GM08714 (cell line): Measurements from ENCODE around the gene FERMT1.

Experiments
- H3K4me3 ChIP-seq: fragments of 200-500 bp; sonication (Bioruptor generic); 2 replicates; pipeline ENCODE4 v1.5.1; 2014; ENCODE audit warnings: mild to moderate bottlenecking, low read length, inconsistent platforms
- ZNF274 ChIP-seq: IDR thresholded peaks from 2 replicates; pipeline ENCODE4 v1.6.1; 2012; ENCODE audit warnings: mild to moderate bottlenecking, low read depth, low read length

The FERMT1 gene, protein sequence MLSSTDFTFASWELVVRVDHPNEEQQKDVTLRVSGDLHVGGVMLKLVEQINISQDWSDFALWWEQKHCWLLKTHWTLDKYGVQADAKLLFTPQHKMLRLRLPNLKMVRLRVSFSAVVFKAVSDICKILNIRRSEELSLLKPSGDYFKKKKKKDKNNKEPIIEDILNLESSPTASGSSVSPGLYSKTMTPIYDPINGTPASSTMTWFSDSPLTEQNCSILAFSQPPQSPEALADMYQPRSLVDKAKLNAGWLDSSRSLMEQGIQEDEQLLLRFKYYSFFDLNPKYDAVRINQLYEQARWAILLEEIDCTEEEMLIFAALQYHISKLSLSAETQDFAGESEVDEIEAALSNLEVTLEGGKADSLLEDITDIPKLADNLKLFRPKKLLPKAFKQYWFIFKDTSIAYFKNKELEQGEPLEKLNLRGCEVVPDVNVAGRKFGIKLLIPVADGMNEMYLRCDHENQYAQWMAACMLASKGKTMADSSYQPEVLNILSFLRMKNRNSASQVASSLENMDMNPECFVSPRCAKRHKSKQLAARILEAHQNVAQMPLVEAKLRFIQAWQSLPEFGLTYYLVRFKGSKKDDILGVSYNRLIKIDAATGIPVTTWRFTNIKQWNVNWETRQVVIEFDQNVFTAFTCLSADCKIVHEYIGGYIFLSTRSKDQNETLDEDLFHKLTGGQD

GRCh38 chr20:6122873-6123648, at the start of gene FERMT1:
Gene FERMT1, minus strand, starts transcription at chr20:6123030. Its CDS starts 3,476 bp downstream, at chr20:6119554.
- H3K4me3 ChIP-seq = no peak within 1 kb of the TSS; the same call in 1 of the 2 replicates
- TF ChIP-seq ZNF274 = no peak

DNA sequence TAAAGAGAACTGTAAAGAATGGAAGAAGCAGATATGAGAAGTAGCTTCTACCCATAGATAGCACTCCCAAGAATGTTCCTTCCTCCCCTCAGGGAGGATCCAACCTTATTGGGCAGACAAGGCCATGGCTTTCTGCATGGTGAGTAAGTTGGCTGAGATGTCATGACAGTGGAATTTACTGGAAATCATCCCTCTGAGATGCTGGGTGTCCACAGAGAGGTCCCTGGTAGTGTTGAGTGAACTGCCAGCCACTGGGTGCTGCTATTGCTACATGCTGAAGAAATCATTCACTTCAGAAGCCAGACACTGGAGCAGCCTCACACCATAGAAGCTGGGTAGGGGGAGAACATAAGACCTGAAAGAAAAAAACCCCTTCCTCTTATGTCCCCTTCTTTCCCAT, 46.4 kb upstream of the FERMT1 start:
- H3K4me3 ChIP-seq = no peak overlapping the region
- TF ChIP-seq ZNF274 = no peak

DNA sequence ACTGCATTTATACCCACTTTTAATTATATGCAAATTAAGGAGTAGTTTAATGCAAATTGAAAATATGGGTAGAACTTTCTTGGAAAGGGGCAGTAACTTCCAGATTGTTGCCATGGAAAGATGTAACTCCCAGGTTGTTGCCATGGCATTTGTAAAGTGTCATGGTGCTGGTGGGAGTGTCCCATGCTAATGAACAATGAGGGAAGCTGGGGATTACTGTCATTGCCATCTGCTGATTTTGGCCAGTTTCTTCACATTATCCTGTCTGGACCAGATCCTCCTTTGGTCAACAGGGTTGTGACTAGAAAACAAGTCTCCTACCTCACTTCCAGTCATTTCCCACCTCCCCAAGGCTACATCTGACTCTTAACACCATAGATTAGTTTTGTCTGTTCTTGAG, 45.4 kb upstream of the FERMT1 start:
- TF ChIP-seq ZNF274 = no peak
- no peak overlapping the region for H3K4me3 ChIP-seq

- no peak for TF ChIP-seq ZNF274
- H3K4me3 ChIP-seq = no peak overlapping the region
These were observed 42.5 kb upstream of the FERMT1 start for GRCh38 chr20:6165346-6165745.

DNA sequence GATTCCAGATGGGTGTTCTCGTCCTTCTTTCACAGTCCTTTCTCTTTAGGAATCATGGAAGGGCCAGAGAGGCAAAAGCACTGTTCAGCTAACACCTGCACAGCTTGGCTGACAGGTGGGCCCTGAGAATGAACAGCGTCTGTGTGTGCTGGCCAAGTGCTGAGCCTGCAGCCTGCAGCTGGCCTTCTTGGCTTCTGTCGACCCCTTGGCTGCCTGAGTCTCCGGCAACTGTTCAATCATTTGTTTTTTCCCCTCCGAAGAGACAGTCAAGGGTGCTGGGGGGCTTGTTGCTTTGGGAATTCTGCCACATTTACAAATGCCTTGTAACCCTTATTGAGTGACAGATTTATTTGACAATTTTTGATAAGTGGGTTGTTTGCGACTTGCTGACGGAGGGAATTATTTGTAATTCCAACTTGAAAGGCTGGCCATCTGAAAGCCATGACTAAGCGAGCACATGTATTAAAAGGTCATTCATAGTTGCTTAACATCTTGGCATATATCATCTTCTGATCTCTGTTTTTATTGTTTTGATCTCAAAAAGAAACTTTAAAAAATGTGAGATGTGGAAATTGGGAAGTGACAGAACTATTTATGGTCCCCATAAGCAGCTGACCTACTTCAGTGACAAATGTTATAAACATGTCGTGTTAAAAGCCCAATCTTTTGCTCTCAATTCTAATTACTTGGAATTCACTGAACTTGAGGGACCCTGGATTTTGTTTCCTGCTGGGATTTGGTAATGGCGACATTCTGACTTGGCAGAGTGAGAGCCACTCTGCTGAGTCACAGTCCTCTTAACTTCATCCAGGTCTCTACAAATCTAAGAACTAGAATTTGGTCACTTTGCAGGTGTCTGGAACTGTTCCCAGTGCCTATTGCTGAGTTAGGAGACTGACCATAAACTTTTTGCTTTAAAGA, 41.9 kb upstream of the FERMT1 start:
- no peak for TF ChIP-seq ZNF274

DNA sequence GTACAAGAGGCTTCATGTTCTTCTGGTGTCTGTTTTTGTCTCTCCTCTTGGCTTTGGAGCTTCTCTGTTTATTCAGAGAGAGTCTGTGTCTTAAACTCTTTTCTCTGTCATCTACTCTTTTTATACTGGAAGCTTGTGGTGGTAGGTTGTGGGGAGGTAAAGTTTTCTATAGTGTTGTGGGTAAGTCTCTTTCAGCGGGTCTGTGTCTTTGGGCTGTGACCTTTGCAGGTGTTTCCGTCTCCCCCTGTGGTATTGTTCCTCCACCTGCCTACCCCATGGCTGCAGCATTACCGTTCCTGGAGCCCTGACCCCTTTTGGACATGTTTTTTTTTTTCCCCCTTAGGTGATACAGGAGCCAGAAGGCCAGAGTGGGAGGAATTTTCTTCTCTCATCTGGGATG, 37.9 kb upstream of the FERMT1 start:
- no peak overlapping the region for H3K4me3 ChIP-seq
- no peak for TF ChIP-seq ZNF274

More for the DNA sequence above, 41.9 kb upstream of the FERMT1 start:
- no peak overlapping the region for H3K4me3 ChIP-seq

DNA sequence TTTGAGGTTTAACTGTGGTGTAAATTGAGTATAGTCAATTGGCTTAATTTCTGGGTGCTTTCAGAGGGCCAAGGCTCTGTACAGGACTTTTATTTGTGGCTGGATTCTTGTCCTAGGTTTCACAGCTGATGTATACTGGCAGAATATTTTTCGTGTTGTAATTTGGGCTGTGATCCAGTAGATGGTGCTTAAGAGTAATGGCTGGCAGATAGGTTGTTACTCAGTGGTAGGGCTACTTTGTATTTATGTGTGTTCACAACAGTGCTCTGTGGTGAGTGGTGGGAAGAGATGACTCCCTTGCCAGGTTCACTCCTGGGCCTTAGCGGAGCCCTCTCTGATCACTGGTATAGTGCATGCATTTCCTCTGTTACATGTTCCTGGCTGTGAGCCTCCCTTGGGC, 34.5 kb upstream of the FERMT1 start:
- no peak for TF ChIP-seq ZNF274
- H3K4me3 ChIP-seq = no peak overlapping the region

- no peak overlapping the region for H3K4me3 ChIP-seq
- TF ChIP-seq ZNF274 = no peak
These were observed 29.9 kb upstream of the FERMT1 start for GRCh38 chr20:6152777-6153176.

DNA sequence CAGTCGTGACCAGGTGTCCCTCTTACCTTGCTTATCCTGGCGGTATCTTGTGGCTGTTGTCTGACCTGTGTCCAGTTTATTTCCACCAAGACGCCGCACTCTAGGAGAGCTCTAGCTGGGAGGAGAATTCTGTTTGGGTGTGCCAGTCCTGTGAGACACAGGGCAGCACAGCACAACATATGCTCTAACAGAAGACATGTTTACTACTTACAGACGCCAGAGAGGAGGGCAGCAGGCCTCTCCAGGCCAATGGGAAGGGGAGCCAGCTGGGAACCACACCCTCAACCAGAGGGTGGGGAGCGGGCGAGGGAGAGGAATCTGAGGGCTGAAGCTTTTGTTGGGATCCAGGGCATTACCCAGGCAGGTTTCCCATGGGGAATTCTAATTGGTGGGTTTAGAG, 25.2 kb upstream of the FERMT1 start:
- no peak for TF ChIP-seq ZNF274
- no peak overlapping the region for H3K4me3 ChIP-seq

DNA sequence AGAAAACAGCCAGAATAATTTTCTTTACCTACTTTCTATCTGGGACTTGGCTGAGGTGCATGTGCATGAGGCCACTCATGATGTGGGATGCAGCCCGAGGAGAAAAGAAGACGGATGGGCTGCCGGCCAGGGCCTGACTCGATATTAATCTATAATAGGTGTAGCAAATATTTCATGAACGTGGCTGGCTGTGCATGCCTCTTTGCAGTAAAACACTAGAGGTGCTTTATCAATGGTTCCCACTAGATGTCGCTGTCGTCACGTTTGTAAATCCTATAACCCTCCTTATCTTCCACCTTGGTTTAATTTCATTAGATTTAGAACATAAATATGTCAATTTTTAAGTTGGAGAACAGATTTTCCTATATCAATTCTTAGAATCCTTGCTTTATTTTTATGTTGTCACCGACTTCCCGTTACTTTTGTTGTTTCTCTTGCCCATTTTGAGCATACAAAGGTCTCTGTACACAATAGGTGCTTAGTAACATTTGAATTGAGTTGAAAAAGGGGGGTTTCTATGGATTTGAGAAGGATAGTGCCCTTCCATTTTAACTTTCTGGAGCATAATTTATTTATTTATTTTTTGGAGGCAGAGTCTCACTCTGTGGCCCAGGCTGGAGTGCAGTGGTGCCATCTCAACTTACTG, 19.6 kb upstream of the FERMT1 start:
- TF ChIP-seq ZNF274 = no peak
- H3K4me3 ChIP-seq = no peak overlapping the region

DNA sequence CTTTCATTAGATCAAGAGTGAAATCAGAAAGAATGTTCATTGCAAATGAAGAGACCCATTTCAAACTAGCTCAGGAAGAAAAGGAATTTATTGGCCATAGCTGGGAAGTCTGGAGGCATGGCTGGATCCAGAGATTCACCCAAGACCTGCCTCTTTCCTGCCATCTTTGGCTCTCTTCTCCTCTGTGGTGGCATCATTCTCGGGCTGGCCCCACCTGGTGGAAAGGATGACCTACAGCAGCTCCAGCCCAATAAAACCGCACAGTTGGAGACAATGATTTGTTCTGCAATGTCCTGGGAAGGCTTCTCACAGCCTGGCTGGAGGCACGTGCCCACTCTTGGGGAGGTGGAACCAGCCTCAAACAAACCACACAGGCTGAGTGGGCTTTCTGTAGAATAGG, 18.1 kb upstream of the FERMT1 start:
- no peak for TF ChIP-seq ZNF274
- H3K4me3 ChIP-seq = no peak overlapping the region

DNA sequence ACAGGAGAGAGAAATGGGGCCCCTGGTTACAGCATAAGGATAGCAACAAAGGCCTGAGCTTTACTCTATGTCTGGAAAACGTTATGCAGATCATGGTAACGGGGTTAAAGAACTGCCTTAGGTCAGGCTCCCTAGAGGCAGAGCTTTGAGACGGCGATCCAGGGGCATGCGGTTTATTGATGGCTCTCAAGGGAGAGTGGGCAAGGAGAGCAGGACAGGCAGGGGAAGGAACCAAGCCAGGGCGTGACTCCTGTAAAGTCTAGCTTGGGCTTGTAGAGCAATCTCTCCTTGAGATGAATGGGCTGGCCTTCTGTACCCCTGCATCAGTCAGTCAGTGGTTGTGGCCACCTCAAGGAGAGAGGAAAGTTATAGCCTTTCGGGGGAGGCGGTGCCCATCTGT, 12.5 kb upstream of the FERMT1 start:
- TF ChIP-seq ZNF274 = no peak
- no peak overlapping the region for H3K4me3 ChIP-seq

- no peak overlapping the region for H3K4me3 ChIP-seq
- no peak for TF ChIP-seq ZNF274
These were observed 11.8 kb upstream of the FERMT1 start for GRCh38 chr20:6134592-6134991.
